Measurements from ENCODE around the gene PRELP.
"Not testable (repeated sequence)": the region's sequence is repeated elsewhere in the genome, so short reads cannot be mapped to it uniquely, and the experiment has no call there.

The PRELP gene

GRCh38 chr1:203441766-203442165 is 33.8 kb upstream of the PRELP start:
- no peak for TF ChIP-seq CTCF (IDR thresholded peaks at IDR 0.05; ENCODE audit: poor library complexity, severe bottlenecking)
- no peaks in the 10 kb centered on the region for H3K4me1 ChIP-seq (ENCODE audit: insufficient read depth, poor library complexity, severe bottlenecking)
- no peak for DNase-seq (ENCODE audit: low spot score)
- H3K27me3 ChIP-seq (ENCODE audit: insufficient read depth, poor library complexity, severe bottlenecking) = no peaks in the 10 kb centered on the region
- no peaks in the 10 kb centered on the region for H3K9me3 ChIP-seq (ENCODE audit: severe bottlenecking)
- no peaks in the 10 kb centered on the region for H3K36me3 ChIP-seq (ENCODE audit: low read depth)
- no peak overlapping the region for H3K4me3 ChIP-seq (ENCODE audit: severe bottlenecking)
- H3K27ac ChIP-seq (ENCODE audit: poor library complexity, severe bottlenecking) = no peak overlapping the region
- no peak for ATAC-seq (ENCODE audit: low read depth)

GRCh38 chr1:203442821-203443220 is 32.8 kb upstream of the PRELP start:
- H3K4me1 ChIP-seq (ENCODE audit: insufficient read depth, poor library complexity, severe bottlenecking) = no peaks in the 10 kb centered on the region
- H3K36me3 ChIP-seq (ENCODE audit: low read depth) = no peaks in the 10 kb centered on the region
- no peak overlapping the region for H3K4me3 ChIP-seq (ENCODE audit: severe bottlenecking)
- H3K27me3 ChIP-seq (ENCODE audit: insufficient read depth, poor library complexity, severe bottlenecking) = no peaks in the 10 kb centered on the region
- H3K27ac ChIP-seq (ENCODE audit: poor library complexity, severe bottlenecking) = no peak overlapping the region
- no peaks in the 10 kb centered on the region for H3K9me3 ChIP-seq (ENCODE audit: severe bottlenecking)
- no peak for DNase-seq (ENCODE audit: low spot score)
- no peak for TF ChIP-seq CTCF (IDR thresholded peaks at IDR 0.05; ENCODE audit: poor library complexity, severe bottlenecking)
- no peak for ATAC-seq (ENCODE audit: low read depth)

- Histone ChIP-seq H3K36me3 (ENCODE audit: low read depth) (no peaks in the 10 kb centered on the region), H3K4me1 (ENCODE audit: insufficient read depth, poor library complexity, severe bottlenecking) (no peaks in the 10 kb centered on the region), H3K4me3 (ENCODE audit: severe bottlenecking) (no peak overlapping the region), H3K27me3 (ENCODE audit: insufficient read depth, poor library complexity, severe bottlenecking) (no peaks in the 10 kb centered on the region), H3K9me3 (ENCODE audit: severe bottlenecking) (no peaks in the 10 kb centered on the region), H3K27ac (ENCODE audit: poor library complexity, severe bottlenecking) (no peak overlapping the region)
- no peak for TF ChIP-seq CTCF (IDR thresholded peaks at IDR 0.05; ENCODE audit: poor library complexity, severe bottlenecking)
- DNase-seq (ENCODE audit: low spot score) = no peak
- ATAC-seq (ENCODE audit: low read depth) = no peak
Observed at GRCh38 chr1:203443296-203443695, 32.3 kb upstream of the PRELP start.

- no peak overlapping the region for H3K27ac ChIP-seq (ENCODE audit: poor library complexity, severe bottlenecking)
- TF ChIP-seq CTCF (IDR thresholded peaks at IDR 0.05; ENCODE audit: poor library complexity, severe bottlenecking) = no peak
- H3K4me3 ChIP-seq (ENCODE audit: severe bottlenecking) = no peak overlapping the region
- no peaks in the 10 kb centered on the region for H3K36me3 ChIP-seq (ENCODE audit: low read depth)
- H3K9me3 ChIP-seq (ENCODE audit: severe bottlenecking) = no peaks in the 10 kb centered on the region
- H3K4me1 ChIP-seq (ENCODE audit: insufficient read depth, poor library complexity, severe bottlenecking) = no peaks in the 10 kb centered on the region
- ATAC-seq (ENCODE audit: low read depth) (no peak), DNase-seq (ENCODE audit: low spot score) (no peak)
- H3K27me3 ChIP-seq (ENCODE audit: insufficient read depth, poor library complexity, severe bottlenecking) = no peaks in the 10 kb centered on the region
Observed at GRCh38 chr1:203444171-203444576, 31.4 kb upstream of the PRELP start.

GRCh38 chr1:203447151-203447550 is 28.5 kb upstream of the PRELP start:
- no peak overlapping the region for H3K4me3 ChIP-seq (ENCODE audit: severe bottlenecking)
- H3K9me3 ChIP-seq (ENCODE audit: severe bottlenecking) = no peaks in the 10 kb centered on the region
- no peaks in the 10 kb centered on the region for H3K4me1 ChIP-seq (ENCODE audit: insufficient read depth, poor library complexity, severe bottlenecking)
- no peaks in the 10 kb centered on the region for H3K36me3 ChIP-seq (ENCODE audit: low read depth)
- TF ChIP-seq CTCF (IDR thresholded peaks at IDR 0.05; ENCODE audit: poor library complexity, severe bottlenecking) = no peak
- ATAC-seq (ENCODE audit: low read depth) (no peak), DNase-seq (ENCODE audit: low spot score) (no peak)
- H3K27me3 ChIP-seq (ENCODE audit: insufficient read depth, poor library complexity, severe bottlenecking) = no peaks in the 10 kb centered on the region
- no peak overlapping the region for H3K27ac ChIP-seq (ENCODE audit: poor library complexity, severe bottlenecking)

- not testable (repeated sequence) for H3K27ac ChIP-seq (ENCODE audit: poor library complexity, severe bottlenecking); H3K9me3 ChIP-seq (ENCODE audit: severe bottlenecking); ATAC-seq (ENCODE audit: low read depth); H3K36me3 ChIP-seq (ENCODE audit: low read depth); H3K27me3 ChIP-seq (ENCODE audit: insufficient read depth, poor library complexity, severe bottlenecking); DNase-seq (ENCODE audit: low spot score); H3K4me3 ChIP-seq (ENCODE audit: severe bottlenecking); H3K4me1 ChIP-seq (ENCODE audit: insufficient read depth, poor library complexity, severe bottlenecking)
Observed at GRCh38 chr1:203447598-203447997, 28.0 kb upstream of the PRELP start.

Measured in RWPE2 (cell line).